IMR-90 (cell line): Measurements from ENCODE around the gene CAPS. TPM values are rescaled to one million over a fixed set of nuclear protein-coding genes. Genes with fewer than 3 reads are reported as not detected.

Experiments
- ATAC-seq: fragments of 200-7000 bp; cut with Tn5 transposase; 2 replicates; pipeline ENCODE4 v1.9.1; 2020; ENCODE audit warnings: low read depth, mild to moderate bottlenecking, moderate library complexity
- BruUV-seq: library from RNA; stranded (reverse); fragments of 400-500 nt; replicated peaks from 2 replicates; lab custom pipeline; 2021; lab: Mats Ljungman, UMichigan
- CTCF ChIA-PET: fragments of 300-600 bp; formaldehyde crosslinking; extraction: SDS; loops from one replicate; lab custom pipeline; 2021; ENCODE audit warnings: antibody characterized with exemption; lab: Yijun Ruan, JAX
- POLR2A ChIA-PET: fragments of 300-600 bp; sonication (Branson Sonifier 250); formaldehyde crosslinking; loops from one replicate; lab custom pipeline; 2022; ENCODE audit warnings: antibody characterized with exemption; ENCODE audit not compliant: unreplicated experiment; lab: Charles Lee
- DNase-seq: peaks from one replicate; pipeline ENCODE4 v3.0.0; 2013
- H2AFZ ChIP-seq: replicated peaks from 2 replicates; pipeline ENCODE3; 2013; ENCODE audit warnings: low read length, mild to moderate bottlenecking; ENCODE audit not compliant: poor library complexity
- H2AK5ac ChIP-seq: 2 replicates; pipeline ENCODE4 v1.6.1; 2013; ENCODE audit warnings: low read depth, low read length, inconsistent platforms
- H2AK9ac ChIP-seq: replicated peaks from 2 replicates; pipeline ENCODE3; 2013; ENCODE audit warnings: mild to moderate bottlenecking, low read depth, low read length, moderate library complexity; ENCODE audit not compliant: poor library complexity
- H2BK120ac ChIP-seq: 2 replicates; pipeline ENCODE4 v1.6.1; 2013; ENCODE audit warnings: low read depth, low read length, inconsistent platforms
- H2BK15ac ChIP-seq: 3 replicates; pipeline ENCODE4 v1.6.1; 2013; ENCODE audit warnings: low read depth, low read length, inconsistent platforms
- H2BK20ac ChIP-seq: 2 replicates; pipeline ENCODE4 v1.6.1; 2013; ENCODE audit warnings: low read depth, mild to moderate bottlenecking, inconsistent platforms, low read length, moderate library complexity
- H2BK5ac ChIP-seq: 2 replicates; pipeline ENCODE4 v1.6.1; 2013; ENCODE audit warnings: mild to moderate bottlenecking, low read depth, low read length, inconsistent platforms; ENCODE audit not compliant: poor library complexity, severe bottlenecking
- H3K14ac ChIP-seq: replicated peaks from 2 replicates; pipeline ENCODE4 v1.6.1; 2013; ENCODE audit warnings: low read depth, low read length, inconsistent platforms
- H3K18ac ChIP-seq: 2 replicates; pipeline ENCODE4 v1.6.1; 2013; ENCODE audit warnings: low read depth, low read length, control low read depth
- H3K23ac ChIP-seq: 2 replicates; pipeline ENCODE4 v1.6.1; 2013; ENCODE audit warnings: low read depth, low read length, inconsistent platforms
- H3K27ac ChIP-seq: 2 replicates; pipeline ENCODE4 v1.5.1; 2013; ENCODE audit warnings: mild to moderate bottlenecking, control low read depth, low read length; ENCODE audit not compliant: insufficient read depth
- H3K27me3 ChIP-seq: 2 replicates; pipeline ENCODE4 v1.6.1; 2013; ENCODE audit warnings: low read length; ENCODE audit not compliant: control insufficient read depth, insufficient read depth
- H3K36me3 ChIP-seq: 2 replicates; pipeline ENCODE4 v1.6.1; 2013; ENCODE audit warnings: low read length, mixed read lengths; ENCODE audit not compliant: control insufficient read depth, insufficient read depth
- H3K4ac ChIP-seq: 2 replicates; pipeline ENCODE4 v1.6.1; 2013; ENCODE audit warnings: low read depth, low read length, inconsistent platforms
- H3K4me1 ChIP-seq: 2 replicates; pipeline ENCODE4 v1.6.1; 2013; ENCODE audit warnings: low read length, mixed read lengths; ENCODE audit not compliant: control insufficient read depth, insufficient read depth
- H3K4me2 ChIP-seq: 2 replicates; pipeline ENCODE4 v1.6.1; 2013; ENCODE audit warnings: low read depth, mild to moderate bottlenecking, control low read depth, low read length, moderate library complexity
- H3K4me3 ChIP-seq: 2 replicates; pipeline ENCODE4 v1.5.1; 2013; ENCODE audit warnings: low read depth, mild to moderate bottlenecking, control low read depth, low read length, moderate library complexity; ENCODE audit not compliant: insufficient read depth
- H3K56ac ChIP-seq: 2 replicates; pipeline ENCODE4 v1.6.1; 2013; ENCODE audit warnings: low read length, inconsistent platforms; ENCODE audit not compliant: insufficient read depth; ENCODE audit errors: extremely low read depth
- H3K79me1 ChIP-seq, 2 experiments: 2 replicates each; pipeline ENCODE4 v1.6.1; 2013; ENCODE audit warnings: low read length in 2 of 2, inconsistent platforms in 1 of 2, low read depth in 1 of 2
- H3K9ac ChIP-seq: 2 replicates; pipeline ENCODE4 v1.6.1; 2013; ENCODE audit warnings: low read depth, low read length, control low read depth
- H3K9me1 ChIP-seq: 2 replicates; pipeline ENCODE4 v1.6.1; 2013; ENCODE audit warnings: low read length, inconsistent platforms; ENCODE audit not compliant: insufficient read depth
- H3K9me3 ChIP-seq: 2 replicates; pipeline ENCODE4 v1.6.1; 2013; ENCODE audit warnings: low read length; ENCODE audit not compliant: control insufficient read depth, insufficient read depth
- H4K20me1 ChIP-seq: 2 replicates; pipeline ENCODE4 v1.6.1; 2013; ENCODE audit warnings: low read length, inconsistent platforms; ENCODE audit not compliant: insufficient read depth
- H4K5ac ChIP-seq: 2 replicates; pipeline ENCODE4 v1.6.1; 2013; ENCODE audit warnings: mild to moderate bottlenecking, low read depth, low read length, control low read depth
- H4K8ac ChIP-seq, 2 experiments: 2 replicates each; pipeline ENCODE4 v1.6.1; 2013; ENCODE audit warnings: low read depth in 2 of 2, low read length in 2 of 2, control low read depth in 1 of 2, inconsistent platforms in 1 of 2
- H4K91ac ChIP-seq: 2 replicates; pipeline ENCODE4 v1.6.1; 2013; ENCODE audit warnings: low read depth, low read length, inconsistent platforms; ENCODE audit not compliant: insufficient read depth
- BHLHE40 ChIP-seq: fragments of 150-350 bp; IDR thresholded peaks from 2 replicates; pipeline ENCODE4 v1.6.1; 2016; ENCODE audit warnings: mild to moderate bottlenecking, low read depth, low read length
- CEBPB ChIP-seq: IDR thresholded peaks from 2 replicates; pipeline ENCODE4 v1.6.1; 2012; ENCODE audit warnings: low read depth, low read length, improper control_type of control experiment
- FOS ChIP-seq: fragments of 150-350 bp; IDR thresholded peaks from 2 replicates; pipeline ENCODE4 v1.6.1; 2016; ENCODE audit warnings: low read depth, low read length
- MAFK ChIP-seq: IDR thresholded peaks from 2 replicates; pipeline ENCODE4 v1.6.1; 2012; ENCODE audit warnings: low read depth, low read length, improper control_type of control experiment
- MAZ ChIP-seq: IDR thresholded peaks from 2 replicates; pipeline ENCODE4 v1.6.1; 2012; ENCODE audit warnings: low read depth, mild to moderate bottlenecking, low read length, improper control_type of control experiment, moderate library complexity, borderline replicate concordance
- MXI1 ChIP-seq: IDR thresholded peaks from 2 replicates; pipeline ENCODE4 v1.6.1; 2012; ENCODE audit warnings: low read depth, mild to moderate bottlenecking, low read length, moderate library complexity, borderline replicate concordance
- NFE2L2 ChIP-seq: fragments of 150-350 bp; IDR thresholded peaks from 2 replicates; pipeline ENCODE4 v1.6.1; 2016; ENCODE audit warnings: low read depth, mild to moderate bottlenecking, low read length
- POLR2A ChIP-seq: IDR thresholded peaks from 2 replicates; pipeline ENCODE4 v1.6.1; 2012; ENCODE audit warnings: mild to moderate bottlenecking, low read depth, low read length
- RAD21 ChIP-seq: IDR thresholded peaks from 2 replicates; pipeline ENCODE4 v1.6.1; 2012; ENCODE audit warnings: low read length, improper control_type of control experiment
- RCOR1 ChIP-seq: IDR thresholded peaks from 2 replicates; pipeline ENCODE4 v1.6.1; 2012; ENCODE audit warnings: mild to moderate bottlenecking, low read length, improper control_type of control experiment; ENCODE audit not compliant: insufficient replicate concordance
- SMC3 ChIP-seq: fragments of 150-350 bp; IDR thresholded peaks from 2 replicates; pipeline ENCODE4 v1.6.1; 2016; ENCODE audit warnings: low read depth, mild to moderate bottlenecking, antibody characterized with exemption, low read length, moderate library complexity
- WGBS, 2 experiments: methylation state at CpG; one replicate each; pipeline versions ENCODE4 v1.1.5 to v1.1.7; 2013; ENCODE audit warnings: missing lambda C conversion rate in 2 of 2; ENCODE audit not compliant: insufficient read length in 1 of 2; ENCODE audit errors: extremely low coverage in 2 of 2; 5-methylcytosine and 5-hydroxymethylcytosine counted together
- dilution Hi-C: fragments of 300-500 bp; cut with HindIII; formaldehyde crosslinking; loops from one replicate; pipeline ENCODE4 v1.14.3; 2018; ENCODE audit warnings: low sequenced_read_pairs; ENCODE audit not compliant: unreplicated experiment
- in situ Hi-C: fragments of 300-500 bp; cut with MboI; formaldehyde crosslinking; loops from 3 replicates; pipeline ENCODE4 v1.14.3; 2019; ENCODE audit warnings: low sequenced_read_pairs, inconsistent platforms, mixed read lengths
- intact Hi-C: fragments of 100-400 bp; cut with micrococcal nuclease; formaldehyde crosslinking; loops from 2 replicates; pipeline ENCODE4 v1.10.0; 2022
- polyA plus RNA-seq, 3 experiments: library from polyadenylated mRNA; depleted of rRNA; stranded (reverse); fragments of >200 nt; gene quantifications; 2 replicates each; pipeline ENCODE4 v1.2.3, GENCODE V29; 2012; ENCODE audit warnings: low replicate concordance in 1 of 3
- total RNA-seq: library from RNA; depleted of rRNA; stranded (reverse); fragments of >200 nt; gene quantifications from 2 replicates; pipeline ENCODE4 v1.2.3, GENCODE V29; 2012
- TF ChIP-seq, protein P1 (sequence below): fragments of 150-350 bp; IDR thresholded peaks from 2 replicates; pipeline ENCODE4 v1.6.1; 2016; ENCODE audit warnings: low read depth, mild to moderate bottlenecking, low read length, moderate library complexity, borderline replicate concordance
- TF ChIP-seq, protein P2 (sequence below): fragments of 150-350 bp; IDR thresholded peaks from 2 replicates; pipeline ENCODE4 v1.6.1; 2017; ENCODE audit warnings: mild to moderate bottlenecking, antibody characterized with exemption, low read length, low read depth
- TF ChIP-seq, protein P3 (sequence below): conservative IDR thresholded peaks from 2 replicates; pipeline ENCODE4 v1.5.1; 2012; ENCODE audit warnings: mild to moderate bottlenecking, low read depth, low read length, improper control_type of control experiment

Gene CAPS
- total and polyA plus RNA-seq, 2 of the 4 experiments (the other 2 are of a cell fraction) = 0.54 to 4.9 TPM

DNA sequence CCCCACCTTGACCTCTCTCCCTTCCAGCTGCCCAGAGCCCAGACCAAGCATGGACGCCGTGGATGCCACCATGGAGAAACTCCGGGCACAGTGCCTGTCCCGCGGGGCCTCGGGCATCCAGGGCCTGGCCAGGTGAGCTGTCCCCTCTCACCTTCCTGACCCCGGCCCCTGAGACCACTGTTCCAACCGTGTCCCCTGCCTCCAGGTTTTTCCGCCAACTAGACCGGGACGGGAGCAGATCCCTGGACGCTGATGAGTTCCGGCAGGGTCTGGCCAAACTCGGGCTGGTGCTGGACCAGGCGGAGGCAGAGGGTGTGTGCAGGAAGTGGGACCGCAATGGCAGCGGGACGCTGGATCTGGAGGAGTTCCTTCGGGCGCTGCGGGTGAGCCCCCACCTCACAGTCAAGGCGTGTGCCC, 312 bp downstream of the CAPS start:
- ATAC-seq (no peak; the same call in 1 of the 2 replicates), DNase-seq (no peak)
- WGBS, 2 experiments = 89% methylated on average over 19 of the region's 22 CpGs; no CpG with 5 or more reads in 1 of the 2 experiments
- Histone ChIP-seq H3K36me3 (peaks cover 54% of the 10 kb centered on the region), H3K9me3 (no peaks in the 10 kb centered on the region), H3K4me3 (no peak overlapping the region), H4K91ac (no peak overlapping the region; the same call in 1 of the 2 replicates), H3K4me1 (peaks cover 11% of the 10 kb centered on the region), H3K56ac (no peak overlapping the region), H2AFZ (no peak overlapping the region), H3K79me1 (0 out of 4 replicates have a peak, but pooled peaks cover 0 to 4% of the 10 kb centered on the region in 2 experiments), H2AK5ac (peak overlapping the region; percentile 67), H2BK15ac (no peak overlapping the region; the same call in 2 of the 3 replicates), H3K14ac (peak overlapping the region; percentile 59; the same call in 1 of the 2 replicates), H3K4ac (no peak overlapping the region), H4K20me1 (peaks cover 4% of the 10 kb centered on the region; the same call in 1 of the 2 replicates), H3K4me2 (no peak overlapping the region), H3K27ac (no peak overlapping the region), H3K18ac (no peak overlapping the region), H2BK120ac (no peak overlapping the region), H3K9ac (no peak overlapping the region), H2BK20ac (no peak overlapping the region), H4K5ac (0 out of 2 replicates have a peak overlapping the region, but pooled peaks have one; percentile 15), H4K8ac (peak overlapping the region in 1 of 2 experiments; percentile 5; a peak in 1 of 4 replicates), H3K27me3 (no peaks in the 10 kb centered on the region), H3K23ac (no peak overlapping the region), H2BK5ac (peak overlapping the region; percentile 17), H3K9me1 (no peaks in the 10 kb centered on the region), H2AK9ac (peak overlapping the region; percentile 90)
- BruUV-seq = no TSS peak
- in situ Hi-C loops (no loop called here), intact Hi-C loops (no loop called here), dilution Hi-C loops (no loop called here)
- TF ChIP-seq, protein P1, sequence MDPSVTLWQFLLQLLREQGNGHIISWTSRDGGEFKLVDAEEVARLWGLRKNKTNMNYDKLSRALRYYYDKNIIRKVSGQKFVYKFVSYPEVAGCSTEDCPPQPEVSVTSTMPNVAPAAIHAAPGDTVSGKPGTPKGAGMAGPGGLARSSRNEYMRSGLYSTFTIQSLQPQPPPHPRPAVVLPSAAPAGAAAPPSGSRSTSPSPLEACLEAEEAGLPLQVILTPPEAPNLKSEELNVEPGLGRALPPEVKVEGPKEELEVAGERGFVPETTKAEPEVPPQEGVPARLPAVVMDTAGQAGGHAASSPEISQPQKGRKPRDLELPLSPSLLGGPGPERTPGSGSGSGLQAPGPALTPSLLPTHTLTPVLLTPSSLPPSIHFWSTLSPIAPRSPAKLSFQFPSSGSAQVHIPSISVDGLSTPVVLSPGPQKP = no peak
- no peak for TF ChIP-seq POLR2A
- TF ChIP-seq, protein P2, sequence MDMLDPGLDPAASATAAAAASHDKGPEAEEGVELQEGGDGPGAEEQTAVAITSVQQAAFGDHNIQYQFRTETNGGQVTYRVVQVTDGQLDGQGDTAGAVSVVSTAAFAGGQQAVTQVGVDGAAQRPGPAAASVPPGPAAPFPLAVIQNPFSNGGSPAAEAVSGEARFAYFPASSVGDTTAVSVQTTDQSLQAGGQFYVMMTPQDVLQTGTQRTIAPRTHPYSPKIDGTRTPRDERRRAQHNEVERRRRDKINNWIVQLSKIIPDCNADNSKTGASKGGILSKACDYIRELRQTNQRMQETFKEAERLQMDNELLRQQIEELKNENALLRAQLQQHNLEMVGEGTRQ = no peak
- TF ChIP-seq NFE2L2 = no peak
- no peak for TF ChIP-seq RAD21
- no peak for TF ChIP-seq BHLHE40
- no peak for TF ChIP-seq MAFK
- TF ChIP-seq RCOR1 = no peak
- TF ChIP-seq SMC3 = no peak
- TF ChIP-seq FOS = no peak
- no peak for TF ChIP-seq MXI1
- TF ChIP-seq, protein P3, sequence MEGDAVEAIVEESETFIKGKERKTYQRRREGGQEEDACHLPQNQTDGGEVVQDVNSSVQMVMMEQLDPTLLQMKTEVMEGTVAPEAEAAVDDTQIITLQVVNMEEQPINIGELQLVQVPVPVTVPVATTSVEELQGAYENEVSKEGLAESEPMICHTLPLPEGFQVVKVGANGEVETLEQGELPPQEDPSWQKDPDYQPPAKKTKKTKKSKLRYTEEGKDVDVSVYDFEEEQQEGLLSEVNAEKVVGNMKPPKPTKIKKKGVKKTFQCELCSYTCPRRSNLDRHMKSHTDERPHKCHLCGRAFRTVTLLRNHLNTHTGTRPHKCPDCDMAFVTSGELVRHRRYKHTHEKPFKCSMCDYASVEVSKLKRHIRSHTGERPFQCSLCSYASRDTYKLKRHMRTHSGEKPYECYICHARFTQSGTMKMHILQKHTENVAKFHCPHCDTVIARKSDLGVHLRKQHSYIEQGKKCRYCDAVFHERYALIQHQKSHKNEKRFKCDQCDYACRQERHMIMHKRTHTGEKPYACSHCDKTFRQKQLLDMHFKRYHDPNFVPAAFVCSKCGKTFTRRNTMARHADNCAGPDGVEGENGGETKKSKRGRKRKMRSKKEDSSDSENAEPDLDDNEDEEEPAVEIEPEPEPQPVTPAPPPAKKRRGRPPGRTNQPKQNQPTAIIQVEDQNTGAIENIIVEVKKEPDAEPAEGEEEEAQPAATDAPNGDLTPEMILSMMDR = no peak
- no peak for TF ChIP-seq CEBPB
- TF ChIP-seq MAZ = no peak
- ChIA-PET POLR2A (no interaction called here), CTCF (no interaction called here)
